Muscle layer of colon (tissue), 2 donors: ENCODE results near the gene PPFIBP1.
"Not testable (repeated sequence)": the region's sequence is repeated elsewhere in the genome, so short reads cannot be mapped to it uniquely, and the experiment has no call there.

Source experiments
- H3K27ac ChIP-seq: one replicate; pipeline ENCODE4 v1.7.0; 2013; ENCODE audit warnings: low read depth, mild to moderate bottlenecking, low read length, moderate library complexity
- H3K27me3 ChIP-seq, 2 donors: one replicate each; pipeline ENCODE4 v1.7.0; 2013; ENCODE audit warnings: low read length in 2 of 2, mild to moderate bottlenecking in 2 of 2; ENCODE audit not compliant: insufficient read depth in 2 of 2, control insufficient read depth in 1 of 2
- H3K36me3 ChIP-seq: one replicate; pipeline ENCODE4 v1.7.0; 2013; ENCODE audit warnings: mild to moderate bottlenecking, low read length; ENCODE audit not compliant: insufficient read depth
- H3K4me1 ChIP-seq: one replicate; pipeline ENCODE4 v1.7.0; 2013; ENCODE audit warnings: mild to moderate bottlenecking, low read length; ENCODE audit not compliant: insufficient read depth
- H3K4me3 ChIP-seq, 2 donors: one replicate each; pipeline ENCODE4 v1.7.0; 2013; ENCODE audit warnings: low read length in 2 of 2, low read depth in 1 of 2, mild to moderate bottlenecking in 1 of 2, moderate library complexity in 1 of 2
- H3K9ac ChIP-seq: one replicate; pipeline ENCODE4 v1.7.0; 2013; ENCODE audit warnings: low read length
- H3K9me3 ChIP-seq: one replicate; pipeline ENCODE4 v1.7.0; 2013; ENCODE audit warnings: mild to moderate bottlenecking, low read length
- donor health status: abdominal sarcoma.
- donor health status: Adenocarcinoma of cecum.

The PPFIBP1 gene

DNA sequence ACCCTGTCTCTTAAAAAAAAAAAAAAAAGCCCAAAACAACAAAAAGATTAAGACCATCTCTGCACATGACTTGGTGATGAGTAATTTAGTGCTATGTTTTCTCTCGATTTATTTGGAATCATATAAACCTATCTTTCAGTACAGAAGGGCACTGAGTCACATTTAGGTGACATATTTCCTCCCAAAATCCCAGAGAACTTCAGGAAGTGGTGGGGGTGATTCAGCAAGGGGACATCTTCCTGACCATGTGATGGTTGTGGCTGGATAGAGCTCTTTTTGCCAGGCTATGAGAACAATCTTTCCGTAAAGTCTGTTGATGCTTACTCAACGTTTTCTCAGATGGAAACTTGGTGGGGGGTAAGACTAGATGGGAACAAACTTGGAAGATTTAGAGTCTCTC lies 50.0 kb downstream of the PPFIBP1 start:
- Histone ChIP-seq H3K4me3 (no peak overlapping the region), H3K27me3 (no peaks in the 10 kb centered on the region), H3K4me1 (peaks cover 28% of the 10 kb centered on the region), H3K9me3 (no peaks in the 10 kb centered on the region), H3K36me3 (peaks cover 3% of the 10 kb centered on the region), H3K27ac (no peak overlapping the region), H3K9ac (no peak overlapping the region)

DNA sequence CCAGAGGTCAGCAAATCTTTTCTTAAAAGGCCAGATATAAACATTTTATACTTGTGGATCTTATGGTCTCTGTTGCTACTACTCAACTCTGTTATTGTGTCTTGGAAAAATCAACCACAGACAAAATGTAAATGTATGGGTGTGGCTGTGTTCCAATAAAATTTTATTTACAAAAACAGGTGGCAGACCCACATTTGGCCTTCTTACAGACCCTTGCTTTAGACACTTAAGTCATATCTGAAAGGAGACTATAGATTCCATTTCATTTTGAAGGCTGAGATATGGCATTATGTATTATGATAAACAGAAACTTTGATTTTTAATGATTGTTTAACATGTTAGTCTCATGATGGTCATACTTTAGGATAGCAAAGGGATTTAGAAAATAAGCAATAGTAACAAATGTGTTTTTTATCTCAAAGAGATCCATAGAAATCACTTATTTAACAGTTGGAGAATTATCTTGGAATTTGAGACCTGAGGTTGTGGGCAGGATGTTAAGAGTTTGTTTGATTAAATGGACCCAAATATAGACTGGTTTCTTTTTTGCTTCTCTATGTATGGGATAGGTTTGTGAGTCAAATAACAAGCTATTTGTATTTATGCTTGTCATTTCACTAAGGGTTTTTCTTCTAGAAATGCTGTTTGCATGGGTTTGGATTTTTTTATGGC lies 51.2 kb downstream of the PPFIBP1 start:
- Histone ChIP-seq H3K36me3 (peaks cover 7% of the 10 kb centered on the region), H3K27ac (no peak overlapping the region), H3K9ac (no peak overlapping the region), H3K4me1 (peaks cover 32% of the 10 kb centered on the region), H3K4me3 (no peak overlapping the region), H3K9me3 (no peaks in the 10 kb centered on the region), H3K27me3 (no peaks in the 10 kb centered on the region)

DNA sequence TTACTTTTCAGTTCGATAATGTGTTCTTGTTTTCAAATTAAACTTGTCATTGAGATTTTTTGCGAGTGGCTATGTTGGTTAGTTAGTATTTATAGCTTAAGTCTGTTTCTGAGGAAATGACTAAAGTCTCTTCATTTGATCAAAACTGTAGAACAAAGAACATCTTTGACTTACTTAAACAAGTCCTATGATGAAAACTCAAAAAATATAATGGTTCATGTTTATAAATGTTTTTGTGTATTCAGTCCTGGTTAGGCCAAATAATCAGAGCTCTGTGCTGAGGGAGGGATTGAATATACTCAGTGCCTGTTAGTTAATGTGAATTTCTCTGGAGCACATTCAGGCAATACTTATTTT lies 51.7 kb downstream of the PPFIBP1 start:
- Histone ChIP-seq H3K36me3 (peaks cover 7% of the 10 kb centered on the region), H3K9ac (no peak overlapping the region), H3K4me1 (peaks cover 32% of the 10 kb centered on the region), H3K9me3 (no peaks in the 10 kb centered on the region), H3K4me3 (no peak overlapping the region), H3K27me3 (no peaks in the 10 kb centered on the region), H3K27ac (no peak overlapping the region)

DNA sequence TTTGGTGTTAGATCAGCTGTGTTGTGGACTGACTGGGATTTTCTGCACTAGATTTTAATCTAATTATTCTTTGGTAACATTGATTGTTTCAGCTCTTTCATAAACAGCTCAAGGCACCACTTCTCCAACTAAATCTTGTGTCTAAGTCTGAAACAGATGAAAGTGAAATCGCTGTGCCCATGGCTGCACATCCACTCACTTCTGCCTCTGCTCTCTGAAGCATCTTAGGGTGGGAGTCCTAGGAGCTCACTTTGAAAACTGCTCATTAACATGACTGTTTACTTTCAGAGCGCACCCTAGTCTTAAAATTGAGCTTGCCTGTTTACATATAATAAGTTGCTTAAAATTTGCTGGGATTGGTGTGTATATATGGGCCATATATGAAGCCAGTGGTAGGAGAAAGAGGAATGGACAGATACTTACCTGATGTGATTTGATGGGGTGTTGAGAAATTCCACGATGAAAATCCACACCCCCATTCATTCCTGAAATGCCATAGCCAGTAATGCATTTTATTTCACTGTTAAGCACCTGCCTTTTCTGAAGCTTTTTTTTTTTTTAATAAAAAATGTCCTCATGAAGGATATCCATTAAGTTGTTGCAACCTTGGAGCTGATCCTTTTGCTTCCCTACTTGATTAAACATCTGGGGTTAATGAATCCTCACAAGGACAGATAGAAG lies 52.8 kb downstream of the PPFIBP1 start:
- Histone ChIP-seq H3K4me1 (peaks cover 32% of the 10 kb centered on the region), H3K27me3 (no peaks in the 10 kb centered on the region), H3K9ac (no peak overlapping the region), H3K27ac (no peak overlapping the region), H3K9me3 (no peaks in the 10 kb centered on the region), H3K4me3 (no peak overlapping the region), H3K36me3 (peaks cover 7% of the 10 kb centered on the region)

GRCh38 chr12:27577688-27578087 lies 53.7 kb downstream of the PPFIBP1 start:
- Histone ChIP-seq H3K9ac (no peak overlapping the region), H3K36me3 (peaks cover 7% of the 10 kb centered on the region), H3K4me3 (no peak overlapping the region), H3K4me1 (peaks cover 33% of the 10 kb centered on the region), H3K27ac (no peak overlapping the region), H3K9me3 (no peaks in the 10 kb centered on the region), H3K27me3 (no peaks in the 10 kb centered on the region)

DNA sequence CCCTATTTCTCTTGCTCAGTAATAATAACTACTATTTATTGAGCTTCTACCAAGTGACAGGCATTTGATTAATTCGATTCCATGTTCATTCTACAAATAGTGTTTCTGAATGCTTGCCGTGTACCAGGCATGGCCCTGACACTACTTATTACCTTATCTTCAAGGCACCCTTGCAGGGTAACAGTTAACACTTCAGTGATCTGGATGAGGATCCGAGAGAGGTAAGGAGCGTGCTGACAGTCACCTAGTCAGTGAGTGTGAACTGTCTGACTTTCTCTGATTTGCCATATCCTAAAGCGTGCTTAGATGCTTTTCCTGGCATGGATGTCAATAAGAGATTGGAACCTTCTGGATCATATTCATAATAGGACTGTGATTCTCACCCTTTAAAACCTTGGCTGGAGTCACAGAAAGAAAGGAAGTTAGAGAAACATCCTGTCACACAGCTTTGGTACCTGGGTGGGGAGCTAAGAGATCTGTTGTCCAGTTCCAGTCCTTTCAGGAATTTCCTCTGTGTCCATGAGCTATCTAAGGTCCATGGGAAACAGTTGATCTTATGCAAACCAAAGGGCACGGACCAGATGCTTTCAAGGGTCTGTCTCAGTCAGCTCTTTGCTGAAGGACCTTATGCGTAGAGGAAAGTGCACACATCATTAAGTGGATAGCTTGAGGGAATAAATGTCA lies 54.8 kb downstream of the PPFIBP1 start:
- Histone ChIP-seq H3K36me3 (peaks cover 7% of the 10 kb centered on the region), H3K4me1 (peaks cover 30% of the 10 kb centered on the region), H3K4me3 (no peak overlapping the region), H3K9me3 (no peaks in the 10 kb centered on the region), H3K27me3 (no peaks in the 10 kb centered on the region), H3K9ac (no peak overlapping the region), H3K27ac (no peak overlapping the region)

- Histone ChIP-seq H3K9me3 (no peaks in the 10 kb centered on the region), H3K27me3 (no peaks in the 10 kb centered on the region), H3K4me1 (peaks cover 23% of the 10 kb centered on the region), H3K27ac (no peak overlapping the region), H3K36me3 (peaks cover 7% of the 10 kb centered on the region), H3K4me3 (no peak overlapping the region), H3K9ac (no peak overlapping the region)
These were observed 56.7 kb downstream of the PPFIBP1 start for GRCh38 chr12:27580561-27581330.

DNA sequence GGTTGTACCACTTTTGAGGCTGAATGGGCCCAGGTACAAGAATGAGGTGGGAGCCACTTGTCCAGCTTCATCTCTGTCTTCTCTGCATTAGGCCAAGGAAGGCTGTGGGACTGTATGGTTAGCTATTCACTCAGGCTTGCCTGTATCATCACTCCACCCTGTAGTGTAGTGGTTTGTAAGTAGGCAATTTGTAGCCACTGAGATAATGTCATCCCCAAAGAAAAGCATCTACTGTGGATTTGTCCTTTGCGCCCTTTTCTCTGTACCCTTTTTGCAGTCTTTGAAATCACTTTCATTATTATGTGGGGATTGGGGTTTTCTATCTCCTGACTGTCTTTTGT lies 57.3 kb downstream of the PPFIBP1 start:
- not testable (repeated sequence) for H3K27ac ChIP-seq, H3K9ac ChIP-seq, H3K9me3 ChIP-seq, H3K36me3 ChIP-seq, H3K4me3 ChIP-seq, H3K27me3 ChIP-seq
- H3K4me1 ChIP-seq = peaks cover 20% of the 10 kb centered on the region

GRCh38 chr12:27581833-27582232 lies 57.8 kb downstream of the PPFIBP1 start:
- peaks cover 20% of the 10 kb centered on the region for H3K4me1 ChIP-seq
- H3K9ac ChIP-seq, H3K9me3 ChIP-seq, H3K36me3 ChIP-seq, H3K27ac ChIP-seq, H3K4me3 ChIP-seq, H3K27me3 ChIP-seq: not testable (repeated sequence)

- H3K27ac ChIP-seq = not testable (repeated sequence)
These were observed 58.4 kb downstream of the PPFIBP1 start for GRCh38 chr12:27582445-27582844.

DNA sequence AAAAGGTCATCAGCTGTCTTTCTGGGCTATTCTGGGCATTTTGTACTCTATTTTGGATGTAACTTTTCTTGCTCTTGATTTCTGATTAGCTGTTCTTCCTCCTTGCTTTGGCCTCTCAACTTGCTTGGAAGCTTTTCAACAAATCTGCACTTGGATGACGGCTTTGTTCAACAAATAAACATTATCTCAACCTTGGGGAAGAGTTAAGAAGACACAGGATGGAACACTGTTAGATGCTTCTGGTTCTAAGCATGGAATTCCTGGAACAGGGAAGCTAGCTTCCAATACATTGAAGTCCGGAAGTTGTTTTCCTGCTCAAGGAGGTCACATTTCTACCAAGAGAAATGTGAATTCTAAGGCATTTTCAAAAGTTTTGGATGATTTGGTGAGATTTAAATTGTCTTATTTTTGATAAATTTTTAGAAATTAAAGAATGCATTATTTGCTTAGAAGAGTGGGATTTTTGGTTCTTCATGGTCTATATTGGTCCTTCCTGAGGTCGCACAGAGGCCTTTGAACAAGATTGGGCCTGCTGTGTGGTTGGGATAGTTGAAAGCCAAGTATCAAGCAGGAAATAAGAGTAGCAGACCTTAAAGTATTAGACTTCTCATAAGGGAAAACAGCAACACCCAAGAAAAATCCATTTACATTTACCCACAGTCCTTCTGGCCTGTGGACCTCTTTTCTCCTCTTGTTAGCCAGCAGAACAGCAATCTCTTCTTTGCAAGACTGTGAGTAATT lies 59.2 kb downstream of the PPFIBP1 start:
- Histone ChIP-seq H3K27me3 (no peaks in the 10 kb centered on the region), H3K4me1 (peaks cover 20% of the 10 kb centered on the region), H3K9ac (no peak overlapping the region), H3K36me3 (peaks cover 7% of the 10 kb centered on the region), H3K4me3 (no peak overlapping the region), H3K27ac (no peak overlapping the region), H3K9me3 (no peaks in the 10 kb centered on the region)

More at GRCh38 chr12:27582445-27582844, 58.4 kb downstream of the PPFIBP1 start:
- H3K9ac ChIP-seq, H3K27me3 ChIP-seq, H3K36me3 ChIP-seq, H3K9me3 ChIP-seq, H3K4me3 ChIP-seq: not testable (repeated sequence)
- peaks cover 20% of the 10 kb centered on the region for H3K4me1 ChIP-seq
